ENCODE results near the gene PTGIS.

Gene PTGIS

DNA sequence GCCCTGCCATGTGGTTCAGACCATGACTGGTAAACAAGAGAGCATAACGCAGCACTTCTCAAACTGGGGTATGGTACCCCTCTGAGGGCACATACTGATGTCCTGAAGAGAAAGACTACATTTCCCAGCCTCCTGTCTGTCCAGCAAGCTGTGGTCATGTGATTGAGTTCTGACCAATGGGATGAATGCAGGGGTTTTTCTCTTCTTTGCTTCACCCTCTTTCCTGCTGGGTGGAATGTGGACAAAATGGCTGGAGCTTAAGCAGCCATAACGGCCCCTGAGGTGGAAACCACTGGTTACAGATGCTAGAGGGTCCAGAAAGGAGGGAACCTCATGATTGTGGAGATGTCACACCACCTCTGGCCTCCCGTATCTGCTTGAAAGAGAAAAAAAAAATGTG, 66.0 kb downstream of the PTGIS start:
- no peak for DNase-seq (ENCODE audit: low read depth in 3 of 3, low spot score in 1 of 3)

DNA sequence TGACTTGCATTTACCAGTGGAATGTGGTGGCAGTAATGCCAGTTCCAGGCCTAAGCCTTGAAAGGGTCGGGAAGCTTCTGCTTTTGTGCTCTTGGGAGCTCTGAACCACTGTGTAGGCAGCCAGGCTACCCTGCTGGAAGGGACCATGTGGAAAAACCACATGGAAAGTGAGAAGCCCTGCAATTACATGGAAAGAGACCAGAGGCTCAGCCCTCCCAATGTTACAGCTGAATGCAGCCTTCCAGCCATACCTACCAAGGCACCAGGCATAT, 70.6 kb downstream of the PTGIS start:
- no peak for DNase-seq (ENCODE audit: low read depth in 3 of 3, low spot score in 1 of 3)

DNA sequence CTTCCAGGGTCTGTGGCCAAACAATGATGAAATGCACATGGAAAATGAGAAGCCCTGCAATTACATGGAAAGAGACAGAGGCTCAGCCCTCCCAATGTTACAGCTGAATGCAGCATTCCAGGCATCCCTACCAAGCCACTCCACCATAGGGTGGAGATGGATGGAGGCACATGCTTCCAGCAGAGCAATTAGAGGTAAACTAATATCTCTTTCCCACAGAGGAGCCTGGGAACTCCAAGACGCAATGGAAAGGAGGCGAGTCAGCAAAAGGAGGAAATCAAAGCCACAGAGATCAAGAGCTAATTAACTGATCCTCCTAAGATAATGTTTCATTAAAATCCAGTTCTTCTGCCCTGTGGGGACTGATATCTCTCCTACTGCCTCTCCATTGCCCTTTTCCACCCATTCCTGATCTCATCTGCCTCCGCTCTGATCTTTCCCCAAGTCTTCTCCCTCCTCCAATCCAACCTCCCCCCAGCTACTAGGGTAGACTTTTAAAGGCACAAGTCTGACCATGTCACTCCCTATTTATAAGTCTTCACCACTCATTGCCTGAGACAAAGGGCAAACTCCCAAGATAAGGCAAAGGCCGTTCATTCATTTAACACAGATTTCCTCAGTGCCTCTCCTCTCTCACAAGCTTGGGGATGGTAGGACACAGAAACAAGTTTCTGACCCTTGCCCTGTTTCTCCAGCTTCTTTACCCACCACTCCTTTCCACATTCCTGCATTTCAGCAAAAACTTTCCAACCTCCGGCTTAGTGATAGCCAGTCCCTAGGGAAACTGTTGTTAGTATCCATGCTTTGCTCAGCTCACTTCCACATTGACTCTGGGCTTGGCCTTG, 71.2 kb downstream of the PTGIS start:
- no peak for DNase-seq (ENCODE audit: low read depth in 3 of 3, low spot score in 1 of 3)

DNA sequence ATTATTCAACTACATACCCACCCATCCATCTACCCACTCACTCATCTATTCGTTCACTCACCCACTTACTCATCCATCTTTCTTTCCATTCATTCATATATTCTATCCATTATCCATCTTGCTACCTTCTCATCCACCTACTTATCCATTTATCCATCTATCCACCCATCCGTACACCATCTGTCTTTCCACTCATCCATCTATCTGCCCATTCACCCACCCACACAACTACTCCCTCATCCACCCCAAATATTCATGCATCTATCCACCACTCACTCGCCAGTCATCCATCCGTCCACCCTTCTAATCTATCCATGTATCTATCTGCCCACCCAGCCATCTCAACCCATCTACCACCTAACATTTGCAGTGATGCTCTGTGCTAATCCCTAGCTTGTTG, 71.9 kb downstream of the PTGIS start:
- DNase-seq (ENCODE audit: low read depth in 3 of 3, low spot score in 1 of 3) = no peak

DNA sequence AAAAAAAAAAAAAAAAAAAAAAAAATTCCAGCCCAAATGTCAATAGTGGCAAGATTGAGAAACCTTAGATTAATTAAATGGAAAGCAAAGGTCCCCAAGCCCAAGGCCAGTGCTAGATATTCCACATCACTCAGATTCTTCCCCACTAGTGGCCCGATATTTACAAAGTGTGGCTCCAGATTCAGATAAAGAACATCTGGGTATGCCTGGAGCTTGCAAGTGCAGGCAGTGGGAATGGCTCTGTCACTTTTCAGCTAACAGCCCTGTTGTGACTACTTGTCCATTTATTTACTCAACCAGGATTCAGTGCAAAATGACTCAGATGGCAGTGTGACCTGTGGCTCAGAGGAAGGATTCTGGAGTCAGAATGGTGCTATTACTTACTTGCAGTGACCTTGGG, 77.2 kb downstream of the PTGIS start:
- no peak for DNase-seq (ENCODE audit: low read depth in 3 of 3, low spot score in 1 of 3)

DNA sequence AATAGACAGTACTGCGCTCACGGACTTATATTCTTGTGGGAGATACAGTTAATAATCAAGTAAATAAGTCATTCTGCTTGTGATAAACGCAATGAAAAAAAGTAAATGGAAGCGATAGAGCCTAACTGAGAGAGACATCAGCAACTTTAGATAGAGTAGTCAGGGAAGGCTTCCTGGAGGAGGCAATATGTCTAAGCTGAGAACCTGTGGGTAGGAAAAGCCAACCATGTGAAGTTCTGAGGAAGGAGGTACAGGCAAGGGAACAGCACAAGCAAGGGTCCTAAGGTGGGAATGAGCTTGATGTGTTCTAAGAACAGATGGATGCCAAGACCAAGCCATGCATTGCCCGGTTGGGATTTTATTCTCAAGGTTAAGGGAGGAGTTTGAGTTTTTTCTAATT, 78.2 kb downstream of the PTGIS start:
- DNase-seq (ENCODE audit: low read depth in 3 of 3, low spot score in 1 of 3) = no peak

DNA sequence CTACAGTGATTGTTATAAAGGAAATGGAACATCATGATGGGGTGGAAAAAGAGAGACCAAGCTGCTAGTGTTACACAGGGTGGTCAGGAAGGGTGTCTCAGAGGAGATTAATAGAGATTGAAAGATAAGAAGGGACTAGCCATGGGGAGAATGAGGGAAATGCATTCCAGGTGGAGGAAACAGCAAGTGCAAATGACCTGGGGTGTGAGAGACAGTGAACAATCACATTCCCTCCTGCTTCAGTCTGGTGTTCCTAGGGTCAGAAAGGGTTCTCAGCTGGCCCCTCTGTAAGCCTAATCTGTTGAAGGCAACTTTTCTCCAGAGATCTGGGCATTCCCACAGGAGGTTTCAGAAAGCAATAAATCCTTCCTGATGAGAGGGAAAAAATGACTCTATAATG, 81.9 kb downstream of the PTGIS start:
- DNase-seq (ENCODE audit: low read depth in 3 of 3, low spot score in 1 of 3) = no peak

DNA sequence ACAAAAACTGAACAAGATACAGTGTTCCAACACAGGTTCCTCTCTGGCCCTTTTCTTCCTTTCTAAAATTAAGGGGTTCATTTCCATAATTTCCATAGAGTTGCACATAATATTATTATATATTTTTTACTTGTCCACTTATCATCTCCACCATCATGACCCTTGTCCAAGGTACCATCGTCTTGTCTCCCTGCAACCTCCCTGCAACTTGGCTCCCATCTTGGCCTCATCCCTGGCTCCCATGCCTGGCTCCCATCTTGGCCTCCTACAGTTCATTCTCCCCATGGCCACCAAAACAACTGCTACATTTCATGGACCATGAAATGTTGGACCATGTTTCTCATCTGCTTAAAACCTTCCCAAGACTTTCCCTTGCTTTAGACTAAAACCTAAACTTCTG, 82.4 kb downstream of the PTGIS start:
- no peak for DNase-seq (ENCODE audit: low read depth in 3 of 3, low spot score in 1 of 3)

DNA sequence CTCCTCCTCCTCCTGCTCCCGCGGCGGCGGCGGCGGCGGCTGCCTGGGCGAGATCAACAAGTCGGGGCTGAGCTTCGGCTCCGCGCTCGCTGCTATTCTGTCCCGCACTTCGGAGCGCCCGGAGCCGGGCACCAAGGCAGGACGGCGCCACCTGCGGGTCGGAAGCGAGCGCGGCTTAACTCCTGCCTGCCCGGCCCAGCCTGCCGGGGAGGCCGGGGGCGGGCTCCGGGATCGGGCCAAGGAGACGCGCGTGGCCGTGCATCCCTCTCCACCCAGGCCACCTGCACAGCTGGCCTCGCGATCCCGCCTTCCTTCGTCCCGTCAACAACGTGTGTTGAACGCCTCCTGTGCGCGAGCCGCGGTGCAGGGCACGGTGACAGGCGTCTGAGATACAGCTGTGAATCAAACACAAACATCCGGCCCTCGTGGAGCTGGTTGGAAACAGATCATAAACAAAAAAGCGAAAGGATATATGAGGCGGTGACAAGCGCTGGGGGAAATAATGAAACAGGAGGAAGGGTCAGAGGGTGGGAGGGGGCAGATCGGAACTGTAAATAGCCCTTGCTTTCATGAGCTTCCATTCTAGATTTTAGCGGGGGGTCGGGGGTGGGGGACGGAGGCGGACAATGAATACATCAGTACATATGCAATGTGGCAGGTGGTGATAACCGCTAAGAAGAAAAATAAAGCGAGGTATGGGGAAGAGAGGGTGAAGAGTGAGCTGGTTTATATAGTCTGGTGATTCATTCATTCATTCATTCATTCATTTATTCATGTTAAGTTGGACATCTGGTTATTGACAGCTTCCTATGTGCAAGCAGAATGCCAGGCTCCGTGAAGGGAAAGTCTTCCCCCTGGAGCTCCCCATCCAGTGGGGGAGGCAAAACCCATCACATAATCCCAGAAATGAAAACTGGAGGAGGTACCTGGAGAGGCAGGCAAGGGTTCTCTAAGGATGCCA, 83.5 kb downstream of the PTGIS start:
- peak in 1 of 3 donors; percentile 48 for DNase-seq (ENCODE audit: low read depth in 3 of 3, low spot score in 1 of 3)

DNA sequence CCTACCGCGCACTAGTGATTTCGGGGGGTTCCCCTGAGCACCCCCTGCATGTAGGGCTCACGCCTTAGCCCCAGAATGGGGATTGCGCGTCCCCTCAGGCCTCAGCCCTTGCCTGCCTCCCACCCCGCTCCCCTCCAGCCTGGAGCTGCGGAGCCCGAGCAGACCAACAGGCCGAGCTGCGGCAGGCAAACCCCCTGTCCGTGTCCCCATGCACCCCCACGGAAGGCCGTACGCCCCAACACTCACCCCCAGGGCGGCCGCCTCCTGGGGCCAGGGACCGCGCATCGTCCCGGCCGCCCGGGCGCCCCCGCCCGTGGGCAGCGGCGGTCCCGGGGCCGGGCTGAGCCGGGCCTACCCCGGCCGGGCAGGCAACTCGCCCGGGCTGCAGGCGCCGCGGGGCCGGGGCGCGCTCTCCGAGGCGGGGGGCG, 84.2 kb downstream of the PTGIS start:
- DNase-seq (ENCODE audit: low read depth in 3 of 3, low spot score in 1 of 3) = no peak

DNA sequence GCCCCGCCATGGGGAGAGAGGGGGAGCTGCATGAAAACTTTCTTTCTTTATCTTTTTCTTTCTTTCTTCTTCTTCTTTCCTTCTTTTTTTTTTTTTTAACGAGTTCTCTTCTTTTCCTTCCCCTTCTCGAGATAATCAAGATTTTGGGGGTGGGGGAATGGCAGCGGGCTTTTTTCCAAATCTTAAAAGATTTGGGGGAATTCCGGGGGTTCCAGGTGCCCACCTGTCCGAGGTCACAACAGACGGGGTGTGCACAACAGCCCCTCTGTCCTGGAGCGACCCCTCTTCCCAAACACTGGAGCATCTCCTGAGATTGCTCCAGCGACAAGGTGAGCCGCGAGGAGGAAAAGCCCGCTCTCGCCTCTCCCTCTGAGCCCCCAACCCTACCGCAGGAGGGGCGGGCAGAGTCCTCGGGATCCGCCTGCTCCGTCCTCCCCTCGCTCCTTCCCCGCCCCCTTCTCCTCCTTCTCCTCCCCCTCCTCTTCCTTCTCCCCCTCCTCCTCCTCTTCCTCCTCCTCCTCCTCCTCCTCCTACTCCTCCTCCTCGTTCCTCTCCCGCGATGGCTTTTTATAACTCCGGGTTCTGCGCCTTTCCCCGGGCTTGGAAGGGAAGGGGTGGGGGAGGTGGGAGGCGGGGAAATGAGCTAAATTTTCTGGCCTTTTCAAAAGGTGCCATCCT, 84.8 kb downstream of the PTGIS start:
- DNase-seq (ENCODE audit: low read depth in 3 of 3, low spot score in 1 of 3) = no peak

DNA sequence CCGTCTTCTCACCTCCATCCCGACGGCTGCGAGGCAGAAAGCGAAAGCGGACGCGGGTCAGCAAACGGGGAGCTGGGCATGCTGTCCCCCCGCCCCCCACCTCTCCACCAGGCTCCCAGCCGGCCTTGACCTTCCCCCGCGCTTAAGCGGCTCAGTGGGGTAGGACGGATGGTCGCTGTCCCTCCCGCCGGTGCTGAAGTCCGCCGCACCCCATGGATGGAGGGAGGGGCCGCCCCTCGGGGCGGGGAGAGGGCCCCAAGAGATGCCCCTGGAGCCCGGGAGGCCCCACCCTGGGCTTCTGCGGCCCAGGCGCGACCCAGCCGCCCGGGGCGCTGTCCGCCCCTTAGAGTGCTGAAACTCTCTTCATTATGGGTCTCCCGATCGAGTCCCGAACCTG, 85.3 kb downstream of the PTGIS start, which contains the start of gene KCNB1:
TSS of gene KCNB1 (minus strand) at position 48 of the 397 bp plus-strand sequence. CDS start 188 bp downstream, outside the sequence.
- peak in 1 of 3 donors; percentile 10 for DNase-seq (ENCODE audit: low read depth in 3 of 3, low spot score in 1 of 3)

DNA sequence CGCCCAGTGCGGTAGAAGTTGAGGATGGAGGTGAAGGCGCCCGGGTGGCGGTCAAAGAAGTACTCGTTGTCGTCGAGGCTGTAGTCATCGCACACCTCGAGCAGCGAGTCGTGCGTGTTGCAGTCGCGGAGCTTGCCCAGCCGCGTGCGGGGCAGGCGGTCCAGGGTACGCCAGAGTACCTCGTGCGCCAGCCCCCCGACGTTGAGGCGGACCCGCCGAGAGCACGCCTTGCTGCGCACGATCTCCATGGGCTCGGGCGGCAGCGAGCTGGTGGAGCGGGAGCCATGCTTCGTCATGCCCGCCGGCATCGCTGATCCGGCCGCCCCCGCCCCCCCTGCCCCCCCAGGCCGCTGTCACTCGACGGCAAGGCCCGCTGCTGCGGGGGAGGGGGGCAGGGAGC, 85.8 kb downstream of the PTGIS start:
- no peak for DNase-seq (ENCODE audit: low read depth in 3 of 3, low spot score in 1 of 3)

DNA sequence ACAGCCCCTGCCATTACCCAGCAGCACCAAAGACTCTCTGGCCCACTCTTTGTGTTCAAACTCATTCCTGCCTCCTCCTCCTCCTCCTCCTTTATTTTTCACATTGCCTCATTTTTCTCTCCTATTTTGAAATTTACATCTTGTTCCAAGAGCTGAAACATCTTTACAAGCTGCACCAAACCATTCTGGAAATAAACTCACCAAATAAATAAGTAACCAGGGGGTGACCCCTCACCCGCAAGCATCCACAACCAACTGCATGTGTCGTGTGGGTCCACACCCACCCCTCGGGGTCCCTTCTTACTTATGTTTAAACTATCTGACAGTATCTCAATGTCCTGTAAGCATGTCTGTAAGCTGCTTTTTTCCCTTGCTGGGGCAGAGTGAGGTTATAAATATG, 86.8 kb downstream of the PTGIS start:
- DNase-seq (ENCODE audit: low read depth in 3 of 3, low spot score in 1 of 3) = no peak

DNA sequence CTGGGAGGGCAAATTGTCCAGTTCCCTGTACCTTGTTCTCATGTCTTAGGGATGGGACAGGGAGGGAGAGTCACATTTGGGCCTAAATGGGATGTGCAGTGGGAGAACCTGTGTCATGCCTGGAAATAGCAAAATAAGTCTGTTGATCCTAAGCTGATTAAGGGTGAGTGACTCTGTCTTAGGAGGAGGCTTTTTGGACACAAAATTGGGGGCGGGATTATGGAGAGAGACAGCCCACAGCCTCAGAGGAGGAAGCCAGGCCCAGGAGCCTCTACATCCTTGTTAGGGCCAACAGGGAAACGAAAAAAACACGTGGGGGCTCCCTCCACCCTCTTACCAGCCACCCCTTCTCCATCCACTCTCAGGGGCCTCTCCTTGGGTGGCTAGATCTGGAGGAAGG, 87.7 kb downstream of the PTGIS start:
- DNase-seq (ENCODE audit: low read depth in 3 of 3, low spot score in 1 of 3) = no peak

DNA sequence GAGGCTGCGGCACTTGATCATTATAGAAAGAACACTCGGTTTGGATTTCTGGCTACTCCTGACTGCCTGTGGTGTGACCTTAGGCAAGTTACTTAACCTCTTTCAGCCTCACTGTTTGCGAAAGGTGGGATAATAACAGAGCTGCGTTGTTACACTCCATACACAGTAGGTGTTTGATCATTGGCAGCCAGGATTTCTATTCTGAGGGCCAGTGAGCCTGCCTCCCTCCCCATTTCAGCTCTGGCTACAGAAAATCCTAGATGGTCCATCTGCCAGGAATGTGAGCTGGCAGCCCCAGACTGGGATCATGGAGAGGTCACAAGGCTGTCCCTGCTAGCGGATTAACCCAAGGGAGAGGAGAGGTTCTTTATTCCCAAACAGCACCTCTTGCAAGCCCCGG, 88.2 kb downstream of the PTGIS start:
- DNase-seq (ENCODE audit: low read depth in 3 of 3, low spot score in 1 of 3) = no peak

DNA sequence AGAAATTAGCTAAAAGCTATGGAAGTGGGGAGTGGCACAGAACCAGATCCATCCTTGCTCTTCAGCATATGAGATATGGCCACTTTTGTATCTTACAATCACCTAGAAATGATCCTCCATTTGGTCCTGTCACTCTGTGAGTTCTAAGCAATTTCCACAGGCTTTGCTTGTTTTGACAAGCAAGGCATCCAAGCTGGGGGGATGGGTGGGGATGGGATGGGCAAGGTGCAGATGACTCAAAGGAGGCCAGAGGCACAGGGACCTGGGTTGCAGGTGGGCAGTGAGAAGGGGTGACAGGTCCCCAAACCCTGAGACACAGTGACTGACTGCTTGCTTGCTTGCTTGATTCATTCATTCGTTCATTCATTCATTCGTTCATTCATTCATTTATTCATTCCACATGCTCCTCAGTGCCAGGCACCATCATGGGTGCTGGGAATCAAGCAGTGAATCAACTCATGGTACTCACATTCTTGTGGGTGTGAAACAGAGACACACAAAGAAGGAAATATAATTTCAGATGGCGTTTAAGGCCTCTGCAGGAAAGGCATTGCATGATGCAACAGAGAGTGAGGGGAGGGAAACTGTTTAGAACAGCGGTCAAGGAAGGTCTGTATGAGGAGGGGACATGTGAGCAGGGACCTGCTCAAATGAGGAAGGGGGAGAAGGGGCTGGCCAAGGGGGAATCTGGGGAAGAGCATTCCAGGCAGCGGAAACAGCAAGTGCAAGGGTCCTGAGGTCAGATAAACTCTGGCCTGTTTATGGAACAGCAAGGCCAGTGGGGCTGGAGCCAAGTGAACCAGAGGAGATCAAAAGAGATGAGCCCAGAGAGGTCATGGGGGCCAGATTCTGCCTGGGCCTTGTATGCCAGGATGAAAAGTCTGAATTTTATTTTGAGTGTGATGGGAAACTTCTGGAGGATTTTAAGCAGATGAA, 88.9 kb downstream of the PTGIS start:
- DNase-seq (ENCODE audit: low read depth in 3 of 3, low spot score in 1 of 3) = no peak

DNA sequence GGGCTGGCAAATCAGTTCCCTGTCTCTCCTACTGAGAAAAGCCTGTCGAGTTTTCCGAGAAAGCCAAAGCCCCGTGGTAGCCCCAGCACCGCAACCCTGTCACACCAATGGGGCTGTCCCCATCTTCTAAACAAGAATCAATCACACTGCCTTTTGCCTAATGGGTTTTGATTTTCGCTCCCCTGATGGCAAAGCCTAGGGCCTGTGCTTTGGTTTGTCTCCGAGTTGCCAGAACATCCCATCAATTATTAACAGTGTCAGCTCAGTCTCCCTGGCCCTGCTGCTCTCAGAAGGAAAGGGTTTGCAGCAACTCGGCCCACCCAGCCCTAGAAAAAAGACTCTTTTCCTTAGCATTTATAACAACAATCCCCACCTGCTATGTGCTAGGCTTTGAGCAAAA, 89.7 kb downstream of the PTGIS start:
- DNase-seq (ENCODE audit: low read depth in 3 of 3, low spot score in 1 of 3) = no peak

DNA sequence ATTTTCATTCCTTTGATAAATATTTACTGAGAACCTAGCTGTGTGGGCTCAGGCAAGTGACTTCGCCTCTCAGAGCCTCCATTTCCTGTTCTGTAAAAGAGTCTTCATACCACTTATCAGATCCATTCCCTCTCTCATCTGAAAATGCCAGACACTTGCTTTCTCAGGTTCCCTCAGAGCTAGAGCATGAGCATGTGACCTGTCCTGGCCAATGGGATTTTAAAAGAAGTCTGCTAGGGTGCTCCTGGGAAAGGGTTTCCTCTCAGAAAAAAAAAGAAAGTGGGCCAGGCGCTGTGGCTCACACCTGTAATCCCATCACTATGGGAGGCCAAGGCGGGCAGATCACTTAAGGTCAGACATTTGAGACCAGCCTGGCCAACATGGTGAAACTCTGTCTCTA, 90.7 kb downstream of the PTGIS start:
- no peak for DNase-seq (ENCODE audit: low read depth in 3 of 3, low spot score in 1 of 3)

DNA sequence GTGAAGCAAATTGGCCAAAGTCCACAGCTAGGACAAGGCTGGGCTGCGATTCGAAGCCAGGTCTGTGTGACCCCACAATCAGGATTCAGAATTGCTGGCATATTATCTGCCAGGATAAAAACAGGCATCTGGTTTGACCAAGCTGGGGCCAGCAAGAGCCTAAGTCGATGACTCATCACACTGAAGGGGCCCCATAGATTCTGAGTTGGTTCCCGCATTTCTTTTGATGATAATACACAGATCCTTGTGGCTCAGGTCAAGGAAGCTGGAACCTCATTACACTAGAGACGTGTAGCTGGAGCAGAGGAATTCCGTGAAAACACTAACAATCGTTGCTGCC, 92.0 kb downstream of the PTGIS start:
- DNase-seq (ENCODE audit: low read depth in 3 of 3, low spot score in 1 of 3) = no peak
